Activated naive CD4-positive, alpha-beta T cell treated with anti-CD3 and anti-CD28 coated beads for 36 hours (primary cell): ENCODE data around the gene SF3B2. TPM values are rescaled to one million over a fixed set of nuclear protein-coding genes. Genes with fewer than 3 reads are reported as not detected.

Experiments used
- CTCF ChIA-PET: fragments of 350-600 bp; sonication (Branson Sonifier 250); formaldehyde crosslinking; loops from one replicate; lab custom pipeline; 2021; ENCODE audit warnings: antibody characterized with exemption; lab: Charles Lee
- DNase-seq: peaks from one replicate; pipeline ENCODE4 v3.0.0-alpha.2; 2020
- H3K27ac Mint-ChIP-seq: one replicate; pipeline ENCODE4 v1.8.0; 2021; ENCODE audit warnings: mild to moderate bottlenecking, mixed read lengths
- H3K27me3 Mint-ChIP-seq: one replicate; pipeline ENCODE4 v1.8.0; 2021; ENCODE audit warnings: low read depth, mixed read lengths
- H3K36me3 Mint-ChIP-seq: one replicate; pipeline ENCODE4 v1.8.0; 2021; ENCODE audit warnings: low read depth, mixed read lengths
- H3K4me1 Mint-ChIP-seq: one replicate; pipeline ENCODE4 v1.8.0; 2021; ENCODE audit warnings: low read depth, mixed read lengths
- H3K4me3 Mint-ChIP-seq: one replicate; pipeline ENCODE4 v1.8.0; 2021; ENCODE audit warnings: mild to moderate bottlenecking, moderate library complexity, mixed read lengths
- H3K9me3 Mint-ChIP-seq: one replicate; pipeline ENCODE4 v1.8.0; 2021; ENCODE audit warnings: mixed read lengths
- intact Hi-C: fragments of 100-400 bp; cut with micrococcal nuclease; formaldehyde crosslinking; loops from one replicate; pipeline ENCODE4 v1.15.1; 2023
- total RNA-seq, 2 experiments: library from RNA; stranded (reverse); gene quantifications; one replicate each; pipeline ENCODE4 v1.2.3, GENCODE V29; 2021

Gene SF3B2
- total RNA-seq, 2 experiments from 2014 or later: 319 to 321 TPM

- H3K27ac Mint-ChIP-seq: peak overlapping the region; percentile 90
- no peaks in the 10 kb centered on the region for H3K27me3 Mint-ChIP-seq
- CTCF ChIA-PET: interaction anchor here (0.6 to 2.7 kb wide), 6 partner anchors 8 to 554 kb away, joined by 3 to 12 read pairs (median 4); no protein-coding TSS in a partner anchor
- peaks cover 89% of the 10 kb centered on the region for H3K4me1 Mint-ChIP-seq
- H3K9me3 Mint-ChIP-seq: no peaks in the 10 kb centered on the region
- no peak for DNase-seq
- peak overlapping the region; percentile 70 for H3K4me3 Mint-ChIP-seq
- intact Hi-C loops: loop anchor here (1.0 to 2.0 kb wide), 2 partner anchors 11 to 15 kb away; no protein-coding TSS in a partner anchor
- no peaks in the 10 kb centered on the region for H3K36me3 Mint-ChIP-seq
Observed at GRCh38 chr11:66115638-66116301, 63.6 kb downstream of the SF3B2 start.

GRCh38 chr11:66116576-66117361 lies 64.6 kb downstream of the SF3B2 start:
- Mint-ChIP-seq H3K36me3 (no peaks in the 10 kb centered on the region), H3K4me1 (peaks cover 91% of the 10 kb centered on the region), H3K9me3 (no peaks in the 10 kb centered on the region), H3K27ac (peak overlapping the region; percentile 90), H3K27me3 (no peaks in the 10 kb centered on the region), H3K4me3 (peak overlapping the region; percentile 42)
- intact Hi-C loops: no loop called here
- DNase-seq: no peak
- CTCF ChIA-PET: interaction anchor here (0.8 to 2.7 kb wide), 6 partner anchors 9 to 94 kb away, joined by 3 to 12 read pairs (median 6); no protein-coding TSS in a partner anchor

GRCh38 chr11:66118847-66119246 lies 66.7 kb downstream of the SF3B2 start:
- Mint-ChIP-seq H3K36me3 (no peaks in the 10 kb centered on the region), H3K4me3 (no peak overlapping the region), H3K27me3 (no peaks in the 10 kb centered on the region), H3K27ac (peak overlapping the region; percentile 9), H3K4me1 (peaks cover 80% of the 10 kb centered on the region), H3K9me3 (no peaks in the 10 kb centered on the region)
- CTCF ChIA-PET: interaction anchor here (2.7 to 2.9 kb wide), 2 partner anchors 15 to 51 kb away, joined by 10 to 11 read pairs; no protein-coding TSS in a partner anchor
- DNase-seq: no peak
- intact Hi-C loops: no loop called here

Other genes starting within 250 kb of the SF3B2 start
- gene SNX32, start 218.4 kb upstream of the SF3B2 start, total RNA-seq: 1 to 10 TPM; 1.5 to 2.0 TPM
- 1,000 to 10,000 TPM; 1,043 to 1,085 TPM for gene CFL1, start 194.2 kb upstream of the SF3B2 start, total RNA-seq
- 10 to 100 TPM; 51.4 to 54.7 TPM for gene MUS81, start 191.9 kb upstream of the SF3B2 start, total RNA-seq
- 10 to 100 TPM; 10.1 to 11.5 TPM for gene EFEMP2, start 179.6 kb upstream of the SF3B2 start, total RNA-seq
- gene CTSW, start 172.5 kb upstream of the SF3B2 start, total RNA-seq: under 1 TPM; 0.91 to 0.95 TPM
- 10 to 100 TPM; 83.1 to 86.6 TPM for gene FIBP, start 163.9 kb upstream of the SF3B2 start, total RNA-seq
- 10 to 100 TPM; 27.6 to 29.0 TPM for gene CCDC85B, start 161.7 kb upstream of the SF3B2 start, total RNA-seq
- gene FOSL1, start 152.0 kb upstream of the SF3B2 start, total RNA-seq: 1 to 10 TPM; 8.2 TPM
- gene C11orf68, start 133.3 kb upstream of the SF3B2 start, total RNA-seq: 10 to 100 TPM; 20.0 to 21.9 TPM
- 100 to 1,000 TPM; 117 to 134 TPM for gene DRAP1, start 132.9 kb upstream of the SF3B2 start, total RNA-seq
- gene TSGA10IP, start 106.9 kb upstream of the SF3B2 start, total RNA-seq: not detected
- gene SART1, start 90.6 kb upstream of the SF3B2 start, total RNA-seq: 10 to 100 TPM; 50.1 to 59.9 TPM
- gene EIF1AD, start 50.2 kb upstream of the SF3B2 start, total RNA-seq: 10 to 100 TPM; 31.2 to 31.7 TPM
- 100 to 1,000 TPM; 347 to 369 TPM for gene BANF1, start 49.9 kb upstream of the SF3B2 start, total RNA-seq
- gene CST6, start 40.4 kb upstream of the SF3B2 start, total RNA-seq: not detected
- not detected for gene CATSPER1, start 25.9 kb upstream of the SF3B2 start, total RNA-seq
- gene GAL3ST3, start 3.2 kb upstream of the SF3B2 start, total RNA-seq: under 1 TPM in 1 of 2 experiments, not detected in 1; 0.17 TPM
- gene PACS1, start 17.9 kb downstream of the SF3B2 start, total RNA-seq: 10 to 100 TPM; 77.8 to 80.7 TPM
- gene KLC2, start 205.3 kb downstream of the SF3B2 start, total RNA-seq: 10 to 100 TPM; 36.9 to 41.7 TPM
- gene RAB1B, start 216.3 kb downstream of the SF3B2 start, total RNA-seq: 100 to 1,000 TPM; 112 to 115 TPM
- 1 to 10 TPM; 1.2 to 1.6 TPM for gene CNIH2, start 225.8 kb downstream of the SF3B2 start, total RNA-seq
- gene YIF1A, start 236.8 kb downstream of the SF3B2 start, total RNA-seq: 10 to 100 TPM; 45.9 to 49.7 TPM
- gene TMEM151A, start 239.5 kb downstream of the SF3B2 start, total RNA-seq: not detected